K562 (cell line): Measurements from ENCODE around the gene CPSF4L. TPM values are rescaled to one million over a fixed set of nuclear protein-coding genes. Genes with fewer than 3 reads are reported as not detected.
A peak's percentile ranks its signal among the peaks of the same experiment; 100 is the strongest.

Source experiments
- ATAC-seq: fragments of 200-7000 bp; cut with Tn5 transposase; 3 replicates; pipeline ENCODE4 v1.9.1; 2020; ENCODE audit warnings: moderate library complexity
- BruUV-seq: library from RNA; stranded (reverse); fragments of 400-500 nt; replicated peaks from 2 replicates; lab custom pipeline; 2021; lab: Mats Ljungman, UMichigan
- CTCF ChIA-PET: fragments of 300-600 bp; formaldehyde crosslinking; extraction: SDS; loops from one replicate; lab custom pipeline; 2021; ENCODE audit warnings: low intra/inter-chr PET ratio; lab: Yijun Ruan, JAX
- POLR2A ChIA-PET: fragments of 300-600, 350-650 bp; sonication (Branson Sonifier 250); formaldehyde crosslinking; extraction: SDS; loops from one replicate; lab custom pipeline; 2021; ENCODE audit warnings: antibody characterized with exemption, inconsistent platforms; lab: Yijun Ruan, JAX
- DNase-seq, 4 experiments: peaks; one replicate each; pipeline versions ENCODE4 v3.0.0 to v3.0.0-alpha.2; 2011 to 2018; ENCODE audit warnings: low spot score in 3 of 4, mixed read lengths in 3 of 4; ENCODE audit errors: extremely low read depth in 1 of 4
- FAIRE-seq: peaks from 2 replicates; lab custom pipeline; 2011; peaks lifted over from hg19 to GRCh38; lab: Jason Lieb, UNC
- H2AFZ ChIP-seq: 2 replicates; pipeline ENCODE4 v1.6.0; 2011; ENCODE audit warnings: low read depth, low read length, control low read depth, inconsistent platforms
- H3K27ac ChIP-seq: fragments of 200-600 bp; 3 replicates; pipeline ENCODE4 v1.8.0; 2011; ENCODE audit warnings: low read depth, mild to moderate bottlenecking, control low read depth, inconsistent platforms, low read length, moderate library complexity, mixed read lengths; ENCODE audit errors: extremely low read depth
- H3K27me3 ChIP-seq, 2 experiments: fragments of 300-600 bp in 1 of 2; 2 replicates in 1 of 2; 3 replicates in 1 of 2; pipeline versions ENCODE4 v1.6.0 to v1.8.0; 2011; ENCODE audit warnings: inconsistent platforms in 2 of 2, low read length in 2 of 2, mild to moderate bottlenecking in 1 of 2, mixed read lengths in 1 of 2, moderate library complexity in 1 of 2; ENCODE audit not compliant: control insufficient read depth in 2 of 2, insufficient read depth in 2 of 2
- H3K36me3 ChIP-seq: fragments of 300-600 bp; 3 replicates; pipeline ENCODE4 v1.8.0; 2011; ENCODE audit warnings: mild to moderate bottlenecking, low read length, inconsistent platforms; ENCODE audit not compliant: control insufficient read depth, insufficient read depth
- H3K4me1 ChIP-seq, 2 experiments: fragments of 200-600 bp in 1 of 2; replicated peaks in 1 of 2; 2 replicates in 1 of 2; 3 replicates in 1 of 2; pipeline versions ENCODE4 v1.5.1 to v1.8.0; 2011; ENCODE audit warnings: inconsistent platforms in 2 of 2, low read length in 2 of 2, mild to moderate bottlenecking in 1 of 2, mixed read lengths in 1 of 2, moderate library complexity in 1 of 2; ENCODE audit not compliant: control insufficient read depth in 2 of 2, insufficient read depth in 2 of 2
- H3K4me2 ChIP-seq: 2 replicates; pipeline ENCODE4 v1.6.1; 2011; ENCODE audit warnings: low read length, control low read depth, inconsistent platforms, mixed read lengths; ENCODE audit not compliant: insufficient read depth
- H3K4me3 ChIP-seq: fragments of 200-600 bp; sonication (generic), shearing (Covaris generic); 2 replicates; pipeline ENCODE4 v1.5.1; 2016; ENCODE audit warnings: control low read depth, inconsistent platforms
- H3K79me2 ChIP-seq: fragments of 200-600 bp; 3 replicates; pipeline ENCODE4 v1.8.0; 2011; ENCODE audit warnings: low read length, inconsistent platforms; ENCODE audit not compliant: control insufficient read depth, insufficient read depth
- H3K9ac ChIP-seq, 2 experiments: 2 replicates each; pipeline versions ENCODE4 v1.6.0 to v1.6.1; 2011; ENCODE audit warnings: low read depth in 2 of 2, low read length in 2 of 2, control low read depth in 1 of 2, inconsistent platforms in 1 of 2, mild to moderate bottlenecking in 1 of 2, mixed read lengths in 1 of 2; ENCODE audit not compliant: insufficient read depth in 1 of 2
- H3K9me1 ChIP-seq: one replicate; pipeline ENCODE4 v1.6.0; 2011; ENCODE audit warnings: inconsistent platforms, mild to moderate bottlenecking, low read length, moderate library complexity; ENCODE audit not compliant: control insufficient read depth, insufficient read depth
- H3K9me3 ChIP-seq: replicated peaks from 2 replicates; pipeline ENCODE4 v1.5.1; 2011; ENCODE audit warnings: low read depth, low read length, inconsistent platforms; ENCODE audit not compliant: control insufficient read depth, insufficient read depth
- H4K20me1 ChIP-seq: replicated peaks from 2 replicates; pipeline ENCODE4 v1.6.1; 2011; ENCODE audit warnings: low read length, inconsistent platforms, mixed read lengths; ENCODE audit not compliant: control insufficient read depth, insufficient read depth
- MTA2 ChIP-seq: fragments of 450-650 bp; IDR thresholded peaks from 2 replicates; pipeline ENCODE4 v1.6.1; 2016; ENCODE audit warnings: low read depth
- NBN ChIP-seq: fragments of 450-650 bp; IDR thresholded peaks from 2 replicates; pipeline ENCODE4 v1.6.1; 2016; ENCODE audit warnings: low read depth, mild to moderate bottlenecking
- PCBP2 ChIP-seq: fragments of 200-400 bp; formaldehyde crosslinking; IDR thresholded peaks from 2 replicates; pipeline ENCODE4 v1.6.1; 2018; ENCODE audit warnings: low read length, low read depth, mild to moderate bottlenecking, moderate library complexity; ENCODE audit not compliant: poor library complexity, severe bottlenecking
- RERE ChIP-seq: sonication (generic); formaldehyde crosslinking; IDR thresholded peaks from 2 replicates; pipeline ENCODE4 v1.8.0; 2023; ENCODE audit warnings: missing genetic modification reagents, mild to moderate bottlenecking, borderline replicate concordance
- RUNX1 ChIP-seq: sonication (generic); IDR thresholded peaks from 2 replicates; pipeline ENCODE4 v1.6.1; 2016; ENCODE audit warnings: antibody characterized with exemption, low read depth
- SETDB1 ChIP-seq: IDR thresholded peaks from one replicate; pipeline ENCODE4 v1.6.1; 2012; ENCODE audit warnings: low read length, control low read depth, inconsistent platforms
- WGBS: fragments of 100-300 bp; shearing (Covaris generic); methylation state at CpG from one replicate; pipeline ENCODE4 v1.1.6; 2016; ENCODE audit warnings: low coverage, mixed read lengths; ENCODE audit not compliant: insufficient coverage; ENCODE audit errors: missing lambda C conversion rate; 5-methylcytosine and 5-hydroxymethylcytosine counted together
- in situ Hi-C: fragments of 300-500 bp; cut with MboI; formaldehyde crosslinking; loops from 4 replicates; pipeline ENCODE4 v1.15.0; 2018; ENCODE audit warnings: inconsistent platforms, mixed read lengths
- intact Hi-C: fragments of 100-400 bp; cut with micrococcal nuclease; formaldehyde crosslinking; loops from 2 replicates; pipeline ENCODE4 v1.14.2; 2022
- polyA plus RNA-seq, 8 experiments: library from polyadenylated mRNA; depleted of rRNA in 4 of 8; stranded (reverse) in 5 of 8; unstranded in 3 of 8; fragments of >200 nt; fragmentation: Nextera tagmentation in 2 of 8; fragmentation: Illumina TruSeq in 1 of 8; extraction: Ambion mirVana in 2 of 8; extraction: Trizol in 1 of 8; gene quantifications; 2 replicates each; pipeline versions ENCODE4 v1.2.1 to v1.2.3, GENCODE V29; 2011 to 2014; ENCODE audit warnings: inconsistent platforms in 1 of 8, missing spikeins in 1 of 8
- total RNA-seq, 7 experiments: library from RNA; depleted of rRNA in 6 of 7; stranded (reverse); fragments of >200 nt in 6 of 7; fragmentation: Illumina TruSeq in 2 of 7; extraction: Trizol in 2 of 7; gene quantifications; 2 replicates each; pipeline versions ENCODE4 v1.2.1 to v1.2.3, GENCODE V29; 2011 to 2021; ENCODE audit warnings: low replicate concordance in 1 of 7

Gene CPSF4L
- total and polyA plus RNA-seq, 9 of the 15 experiments (the other 6 are each of a cell fraction or from before 2014, with no cell fraction given) = not detected

DNA sequence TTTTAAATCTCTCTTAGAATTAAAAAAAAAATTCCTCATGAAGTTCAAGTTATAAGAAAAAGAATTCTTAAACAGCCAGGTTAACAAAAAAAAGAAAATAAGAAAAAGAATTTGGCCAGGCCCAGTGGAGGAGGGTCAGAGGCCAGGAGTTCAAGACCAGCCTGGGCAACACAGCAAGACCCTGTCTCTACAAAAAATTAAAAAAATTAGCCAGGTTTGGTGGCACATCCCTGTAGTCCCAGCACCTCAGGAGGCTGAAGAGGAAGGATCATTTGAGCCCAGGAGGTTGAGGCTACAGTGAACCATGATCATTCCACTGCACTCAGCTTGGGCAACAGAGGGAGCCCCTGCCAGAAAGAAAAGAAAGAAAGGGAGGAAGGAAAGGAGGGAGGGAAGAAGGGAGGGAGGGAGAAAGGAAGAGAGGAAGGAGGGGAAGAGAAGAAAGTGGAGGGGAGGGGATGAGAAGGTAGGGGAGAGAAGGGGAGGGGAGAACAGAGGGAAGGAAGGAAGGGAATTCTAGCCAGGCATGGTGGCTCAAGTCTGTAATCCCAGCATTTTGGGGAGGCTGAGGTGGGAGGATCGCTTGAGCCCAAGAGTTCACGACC is 38.0 kb downstream of the CPSF4L start:
- Histone ChIP-seq H3K4me1 (peaks cover 8 to 32% of the 10 kb centered on the region in 2 experiments), H3K4me2 (no peak overlapping the region), H3K27me3 (no peaks in the 10 kb centered on the region), H3K79me2 (peaks cover 65% of the 10 kb centered on the region), H3K36me3 (peaks cover 30% of the 10 kb centered on the region), H2AFZ (no peak overlapping the region), H3K4me3 (no peak overlapping the region), H4K20me1 (peaks cover 11% of the 10 kb centered on the region), H3K27ac (no peak overlapping the region), H3K9ac (no peak overlapping the region), H3K9me1 (no peaks in the 10 kb centered on the region), H3K9me3 (no peaks in the 10 kb centered on the region)
- TF ChIP-seq SETDB1 = no peak
- in situ Hi-C loops (no loop called here), intact Hi-C loops (no loop called here)
- ChIA-PET CTCF (interaction anchor here (0.7 kb wide), 1 partner anchor 498 kb away, joined by 4 read pairs; no protein-coding TSS in a partner anchor), POLR2A (interaction anchor here (1.6 kb wide), 1 partner anchor 8 kb away, joined by 8 read pairs; a partner anchor contains a TSS)
- ATAC-seq (no peak), FAIRE-seq (no peak), DNase-seq (no peak)
- WGBS = no CpG with 5 or more reads among the region's 2 CpGs
- no TSS peak for BruUV-seq

- no peak for FAIRE-seq
- H3K9me3 ChIP-seq = no peaks in the 10 kb centered on the region
- ChIA-PET CTCF (no interaction called here), POLR2A (interaction anchor here (0.8 to 2.2 kb wide), 7 partner anchors 10 to 174 kb away, joined by 3 to 8 read pairs (median 3); a partner anchor contains a TSS)
- peaks cover 34% of the 10 kb centered on the region for H3K79me2 ChIP-seq
- 100% methylated on average over 2 of the region's 2 CpGs for WGBS
- H2AFZ ChIP-seq = no peak overlapping the region
- in situ Hi-C loops = no loop called here
- intact Hi-C loops = no loop called here
- H3K4me2 ChIP-seq = no peak overlapping the region
- H3K36me3 ChIP-seq = peaks cover 39% of the 10 kb centered on the region
- H3K9ac ChIP-seq = no peak overlapping the region
- no TSS peak for BruUV-seq
- peaks cover 11% of the 10 kb centered on the region; the same call in 1 of the 2 replicates for H4K20me1 ChIP-seq
- no peak overlapping the region for H3K27ac ChIP-seq
- H3K27me3 ChIP-seq = no peaks in the 10 kb centered on the region
- peak; percentile 52; the same call in 2 of the 3 replicates for ATAC-seq
- H3K9me1 ChIP-seq = no peaks in the 10 kb centered on the region
- DNase-seq = no peak
- peaks cover 4 to 5% of the 10 kb centered on the region in 2 experiments; a peak in 3 of 5 replicates for H3K4me1 ChIP-seq
- no peak overlapping the region for H3K4me3 ChIP-seq
- TF ChIP-seq NBN (no peak), RUNX1 (no peak), MTA2 (no peak), PCBP2 (no peak), RERE (CRISPR knock-in tag) (no peak)
Measured at GRCh38 chr17:73215447-73215846, 46.2 kb downstream of the CPSF4L start.
